ENCODE results near the gene RYR2.
"Not testable (repeated sequence)": the region's sequence is repeated elsewhere in the genome, so short reads cannot be mapped to it uniquely, and the experiment has no call there.

RYR2 gene

DNA sequence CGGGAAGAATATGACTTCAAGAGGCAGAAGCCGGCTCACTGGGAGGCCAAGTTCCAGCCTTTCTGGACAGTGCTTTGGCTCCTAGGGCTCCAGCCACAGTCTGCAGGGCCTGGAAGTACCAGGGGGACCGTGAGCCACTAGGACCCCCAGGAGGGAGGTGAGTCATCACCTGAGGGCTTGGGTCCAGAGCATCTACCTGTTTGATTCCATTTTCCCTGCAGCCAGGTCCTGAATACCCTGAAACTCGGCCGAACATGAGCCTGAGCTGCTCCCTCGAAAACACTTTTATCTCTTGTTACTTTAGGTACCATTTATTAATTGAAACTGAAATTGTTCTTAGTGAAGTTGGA, 164.1 kb downstream of the RYR2 start:
- DNase-seq, result no peak

DNA sequence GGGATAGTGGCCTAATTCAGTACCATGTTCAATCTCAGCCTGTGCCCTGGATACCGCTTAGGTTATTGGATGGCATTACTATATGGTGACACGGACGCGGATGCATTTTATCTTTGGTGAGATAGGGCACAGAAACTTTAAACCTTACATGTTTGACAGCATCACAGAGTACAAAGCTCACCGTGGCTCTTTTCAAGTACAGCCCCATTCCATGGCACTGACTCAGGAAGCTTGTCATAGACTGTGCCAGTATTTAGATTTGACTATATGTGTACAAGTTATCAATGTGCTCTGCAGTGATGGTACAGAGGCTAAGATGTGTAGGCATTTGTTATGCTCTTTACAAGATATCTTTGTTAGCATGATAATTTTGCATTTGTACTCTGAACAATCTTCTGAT, 169.0 kb downstream of the RYR2 start:
- no peak for DNase-seq

DNA sequence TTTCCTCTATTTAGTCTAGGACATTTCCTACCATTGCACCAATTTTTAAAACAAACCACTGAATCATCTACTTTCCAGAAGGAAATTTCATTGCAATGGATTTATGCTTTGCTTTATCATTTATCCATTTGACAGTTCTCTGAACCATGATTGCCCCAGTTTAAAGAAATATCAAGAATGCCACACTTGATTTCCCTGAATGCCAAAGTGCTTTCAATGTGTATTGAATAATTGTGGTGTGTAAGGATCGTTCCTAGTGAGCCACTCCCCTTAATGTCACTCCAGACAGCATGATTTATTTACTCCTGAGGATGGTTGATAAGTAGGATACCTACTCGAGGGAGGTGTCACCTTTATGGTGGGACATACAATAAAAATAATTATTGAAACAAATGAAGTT, 169.6 kb downstream of the RYR2 start:
- no peak for DNase-seq

DNA sequence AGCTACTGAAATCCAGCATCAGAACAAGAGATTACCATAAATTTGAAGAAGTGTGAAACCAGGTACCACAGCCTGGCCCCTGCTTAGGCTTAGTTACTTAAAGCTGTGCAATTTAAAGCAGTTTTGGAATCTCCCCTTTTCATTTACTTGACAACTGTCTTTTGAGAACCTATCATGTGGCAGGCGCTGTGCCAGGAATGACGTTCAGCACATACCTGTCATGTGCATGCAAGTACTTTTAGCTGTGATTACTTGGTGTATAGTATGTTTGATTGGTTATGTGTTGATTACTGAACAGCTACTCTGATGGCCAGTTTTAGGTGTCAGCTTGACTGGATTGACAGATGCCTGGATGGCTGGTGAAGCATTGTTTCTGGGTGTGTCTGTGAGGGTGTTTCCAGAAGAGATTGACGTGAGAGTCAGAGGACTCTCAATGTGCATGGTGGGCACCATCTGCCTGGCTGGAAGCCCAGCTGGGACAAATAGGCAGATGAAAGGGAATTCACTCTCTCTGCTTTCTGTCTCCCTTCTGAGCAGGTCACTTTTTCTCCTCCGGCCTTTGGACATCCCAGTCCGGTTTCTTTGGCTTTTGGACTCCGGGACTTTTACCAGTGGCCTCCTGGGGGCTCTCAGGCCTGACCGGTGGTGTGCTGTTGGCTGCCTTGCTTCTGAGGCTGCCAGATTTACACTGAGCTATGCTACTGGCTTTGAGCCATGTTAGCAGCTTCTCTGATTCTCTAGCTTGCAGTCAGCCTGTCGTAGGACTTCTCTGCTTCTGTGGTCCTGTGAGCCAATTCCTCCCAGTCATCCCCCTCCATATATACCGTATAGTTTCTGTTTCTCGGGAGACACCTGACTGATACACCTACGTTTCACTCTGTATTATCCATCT, 178.0 kb downstream of the RYR2 start:
- DNase-seq, result no peak

DNA sequence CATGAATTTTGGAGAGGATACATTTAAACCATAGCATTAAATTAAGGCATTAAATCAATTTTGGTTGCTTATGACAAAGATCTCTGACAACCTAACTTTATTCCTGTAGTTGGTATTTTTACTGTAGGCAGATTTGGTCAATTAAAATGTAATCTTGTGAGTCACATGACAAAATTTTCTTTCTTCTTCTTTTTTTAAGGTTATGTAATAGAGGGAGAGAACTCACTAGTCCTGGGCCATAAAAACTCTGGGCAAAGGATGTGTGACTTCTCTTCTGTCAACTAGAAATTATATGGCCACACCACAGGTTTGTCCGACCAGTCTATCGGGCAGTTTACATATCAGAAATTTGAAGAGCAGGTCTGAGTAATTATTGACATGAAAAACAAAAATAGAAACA, 181.4 kb downstream of the RYR2 start:
- DNase-seq, result no peak

DNA sequence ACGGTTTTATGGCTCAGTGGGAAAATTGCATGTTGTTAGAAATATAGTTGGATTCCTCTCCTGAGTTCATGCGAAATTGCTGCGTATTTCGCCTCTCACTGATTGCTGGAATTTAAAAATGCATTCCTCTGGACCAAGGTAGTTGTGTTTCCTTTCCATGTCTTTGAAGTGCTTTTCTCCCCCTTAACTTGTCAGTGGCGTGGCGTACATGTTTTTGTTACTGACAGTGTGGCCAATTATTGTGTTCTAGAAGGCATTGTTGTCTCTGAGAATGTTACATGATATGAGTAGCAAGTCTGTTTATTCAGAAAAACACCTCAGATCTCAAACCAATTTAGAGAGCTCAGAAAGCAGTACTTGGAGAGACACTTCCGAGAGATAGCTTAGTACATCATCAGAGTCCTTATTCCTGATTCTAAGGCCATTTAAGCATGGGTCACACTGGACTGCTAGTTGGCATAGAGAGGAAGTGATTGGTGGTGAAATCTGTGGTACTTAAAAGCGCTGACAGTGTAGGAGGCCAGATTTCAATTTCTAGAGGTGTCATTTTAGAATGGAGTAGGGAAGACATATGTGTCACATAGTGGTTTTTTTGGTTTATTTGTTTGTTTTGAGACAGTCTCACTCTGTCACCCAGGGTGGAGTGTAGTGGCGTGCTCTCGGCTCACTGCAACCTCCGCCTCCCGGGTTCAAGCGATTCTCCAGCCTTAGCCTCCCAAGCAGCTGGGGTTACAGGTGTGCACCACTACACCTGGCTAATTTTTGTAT, 184.4 kb downstream of the RYR2 start:
- no peak for DNase-seq

DNA sequence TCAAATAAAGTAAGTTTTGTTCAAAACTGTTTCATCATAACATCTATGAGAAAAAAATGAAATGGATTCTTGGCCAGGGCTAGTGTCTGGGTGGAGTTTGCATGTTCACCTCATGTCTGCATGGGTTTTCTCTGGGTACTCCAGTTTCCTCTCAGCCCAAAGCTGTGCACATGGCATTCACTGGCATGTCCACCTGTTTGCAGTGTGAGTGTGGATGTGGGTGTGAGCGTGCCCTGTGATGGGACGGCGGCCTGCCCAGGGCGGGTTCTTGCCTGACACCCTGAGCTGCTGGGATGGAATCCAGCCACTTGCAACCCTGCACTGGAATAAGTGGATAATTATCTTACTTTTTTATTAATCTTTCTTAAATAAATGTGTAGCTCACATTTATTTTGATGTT, 185.5 kb downstream of the RYR2 start:
- no peak for DNase-seq

DNA sequence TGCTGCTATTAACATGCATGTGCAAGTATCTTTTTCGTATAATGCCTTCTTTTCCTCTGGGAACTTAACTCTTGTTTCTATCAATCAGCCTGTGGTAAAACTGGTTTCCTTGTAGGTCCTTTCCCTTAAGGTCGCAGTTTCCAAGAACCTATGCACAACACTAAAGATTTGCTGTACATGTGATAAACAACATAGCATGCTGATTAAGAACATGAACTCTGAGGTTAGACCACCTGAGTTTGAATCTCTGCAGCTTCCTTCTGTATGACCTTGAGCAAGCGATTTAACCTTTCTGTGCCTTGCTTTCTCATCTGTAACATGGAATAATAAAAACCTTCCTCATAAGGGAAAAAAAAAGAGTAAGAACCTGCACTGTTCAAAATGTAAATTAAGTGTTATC, 186.4 kb downstream of the RYR2 start:
- no peak for DNase-seq

DNA sequence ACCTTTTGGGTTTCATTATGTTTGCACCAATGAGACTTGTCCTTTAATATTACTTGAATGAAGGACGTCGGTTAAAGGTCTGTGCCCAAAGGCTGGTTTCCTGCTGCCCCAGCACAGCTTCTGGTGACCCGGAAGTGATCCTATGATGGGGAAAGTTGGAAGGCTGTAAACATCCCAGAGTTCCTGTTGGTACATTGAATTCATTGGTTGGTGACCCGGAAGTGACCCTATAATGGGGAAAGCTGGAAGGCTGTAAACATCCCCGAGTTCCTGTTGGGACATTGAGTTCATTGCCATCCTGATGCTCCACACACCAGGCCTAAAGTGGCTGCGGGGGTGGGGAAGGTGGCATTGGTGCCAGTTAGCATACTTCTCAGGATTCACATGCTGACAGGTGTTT, 187.3 kb downstream of the RYR2 start:
- no peak for DNase-seq

DNA sequence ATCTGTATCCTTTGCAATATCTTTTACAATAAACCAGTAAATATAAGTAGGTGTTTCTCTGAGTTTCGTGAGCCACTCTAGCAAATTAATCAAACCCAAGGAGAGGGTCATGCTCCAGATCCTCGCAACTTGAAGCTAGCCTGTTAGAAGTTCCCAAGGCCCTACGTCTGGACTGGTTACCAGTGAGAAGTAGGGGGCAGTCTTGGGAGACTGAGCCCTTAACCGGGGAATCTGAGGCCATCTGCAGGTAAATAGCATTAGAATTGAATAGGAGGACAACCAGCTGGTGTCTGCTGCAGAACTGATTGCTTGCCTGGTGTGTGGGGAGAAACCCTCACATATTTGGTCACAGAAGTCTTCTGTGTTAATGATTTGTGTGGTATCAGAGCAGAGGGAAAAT, 190.5 kb downstream of the RYR2 start:
- DNase-seq, result no peak

DNA sequence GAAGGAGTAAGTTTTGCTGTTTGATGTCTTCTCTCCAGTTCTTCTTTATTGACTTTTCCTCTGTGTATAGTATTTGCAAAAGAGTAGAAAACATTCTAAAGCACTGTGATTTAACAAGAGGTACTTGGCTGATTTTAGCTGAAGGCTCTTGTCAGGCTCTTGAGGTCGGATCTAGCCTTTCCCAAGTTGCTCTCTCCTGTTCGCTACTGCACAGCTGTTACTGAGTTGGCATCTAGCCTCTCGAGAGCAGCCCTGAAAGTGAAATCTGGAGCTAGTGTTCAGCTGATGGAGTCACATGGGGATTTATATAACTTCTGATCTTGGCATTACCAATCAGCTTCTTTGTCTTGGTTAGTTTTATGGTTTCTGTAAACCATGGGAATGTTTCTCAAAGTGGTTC, 193.1 kb downstream of the RYR2 start:
- no peak for DNase-seq

DNA sequence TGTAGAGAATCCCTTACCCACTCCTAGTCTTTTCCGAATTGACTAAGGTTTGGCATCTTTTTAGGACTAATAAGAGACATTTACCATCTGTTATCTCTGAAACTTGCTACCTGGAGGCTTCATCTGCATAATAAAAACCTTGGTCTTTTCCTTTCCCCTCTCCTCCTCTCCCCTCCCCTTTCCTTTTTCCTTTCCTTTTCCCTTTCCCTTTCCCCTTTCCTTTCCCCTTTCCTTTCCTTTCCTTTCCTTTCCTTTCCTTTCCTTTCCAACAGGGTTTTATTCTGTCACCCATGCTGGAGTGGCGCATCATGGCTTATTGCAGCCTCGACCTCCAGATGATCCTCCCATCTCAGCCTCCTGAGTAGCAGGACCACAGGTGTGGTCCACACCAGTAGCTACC, 195.7 kb downstream of the RYR2 start:
- no peak for DNase-seq

DNA sequence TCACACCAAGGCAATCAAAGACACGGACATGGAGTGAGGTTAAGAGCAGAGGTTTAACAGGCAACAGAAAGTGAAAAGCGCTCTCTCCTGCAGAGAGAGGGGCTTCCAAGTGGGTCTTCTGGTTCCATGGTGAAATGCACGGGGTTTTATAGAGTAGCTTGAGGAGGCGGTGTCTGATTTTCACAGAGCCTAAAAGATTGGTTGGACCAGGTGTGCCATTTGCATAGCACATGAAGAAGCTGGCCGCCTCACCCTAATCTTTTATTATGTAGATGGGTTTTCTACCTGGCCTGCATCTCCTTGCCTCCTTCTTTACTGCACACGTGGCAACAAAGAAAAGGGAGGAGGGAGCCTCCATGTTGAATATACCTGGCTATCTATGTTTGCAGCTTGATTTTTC, 197.3 kb downstream of the RYR2 start:
- DNase-seq, result no peak

DNA sequence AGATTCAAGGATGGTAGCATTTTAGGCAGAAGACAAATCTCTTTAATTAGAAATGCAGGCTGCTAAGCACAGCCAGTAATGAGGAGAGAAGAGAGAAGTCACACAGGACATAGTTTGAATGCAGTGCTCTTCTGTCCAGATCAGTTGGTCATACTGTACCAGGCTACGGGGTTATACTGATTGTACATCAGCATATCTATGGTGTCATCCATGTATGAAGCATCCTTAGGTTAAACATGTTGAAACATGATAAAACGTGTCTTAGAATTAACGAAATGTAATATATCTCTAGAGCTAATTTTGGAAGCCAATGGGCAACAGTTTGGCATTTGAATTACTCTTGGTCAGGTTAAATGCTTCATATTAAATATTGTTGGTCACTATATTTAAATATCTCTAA, 199.1 kb downstream of the RYR2 start:
- DNase-seq, result no peak

DNA sequence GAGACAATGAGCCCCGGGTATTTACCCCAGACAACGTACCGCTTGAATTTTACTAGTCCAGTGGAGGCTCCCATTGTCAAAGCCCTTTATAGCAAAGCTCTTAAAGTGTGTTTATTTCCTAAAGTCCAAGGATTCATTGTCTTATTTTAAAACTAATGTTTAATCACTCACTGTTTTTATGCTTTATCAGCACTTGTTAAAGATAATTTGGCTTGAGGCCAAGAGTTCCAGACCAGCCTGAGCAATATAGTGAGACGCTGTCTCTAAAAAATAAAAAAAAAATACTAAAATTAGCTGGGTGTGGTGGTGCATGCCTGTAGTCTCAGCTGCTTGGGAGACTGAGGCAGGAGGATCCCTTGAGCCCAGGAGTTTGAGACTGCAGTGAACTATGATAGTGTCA, 202.8 kb downstream of the RYR2 start:
- DNase-seq, result no peak

DNA sequence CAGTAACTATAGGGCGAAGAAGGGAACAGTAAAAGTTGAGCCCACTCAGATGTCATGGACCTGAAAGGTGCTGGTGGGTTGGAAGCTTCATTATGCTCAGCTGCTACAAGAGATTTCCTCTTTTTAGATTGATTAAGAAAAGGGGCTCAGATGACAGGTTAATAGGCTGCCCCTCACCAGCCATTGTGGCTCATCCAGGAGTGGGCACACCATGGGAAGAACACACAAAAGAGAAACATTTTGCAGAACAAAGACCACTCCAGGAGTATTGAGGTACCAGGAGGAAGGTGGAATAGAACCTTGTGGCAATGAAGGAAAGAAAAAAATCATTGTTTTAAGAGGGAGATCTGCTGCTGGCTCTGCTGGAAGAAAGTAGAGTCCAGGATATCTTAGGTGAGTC, 205.5 kb downstream of the RYR2 start:
- DNase-seq, result no peak

DNA sequence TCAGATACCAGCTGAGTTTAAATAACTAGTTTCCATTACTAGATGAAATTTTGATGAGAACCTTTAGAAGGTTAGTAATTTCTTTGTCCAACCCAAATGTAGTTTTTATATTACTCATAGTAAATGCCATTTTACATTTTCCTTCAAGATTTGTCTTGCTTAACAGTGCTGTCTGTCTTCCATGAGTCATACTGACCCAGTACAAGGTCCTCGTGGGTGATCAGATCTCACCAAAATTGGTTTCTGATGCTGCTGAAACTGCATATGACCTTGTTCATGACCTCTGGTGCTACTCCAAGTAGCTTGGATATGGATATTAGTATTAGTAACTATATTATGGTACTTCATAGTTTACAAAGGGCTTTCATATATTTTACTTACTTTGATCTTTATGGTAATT, 207.1 kb downstream of the RYR2 start:
- no peak for DNase-seq

DNA sequence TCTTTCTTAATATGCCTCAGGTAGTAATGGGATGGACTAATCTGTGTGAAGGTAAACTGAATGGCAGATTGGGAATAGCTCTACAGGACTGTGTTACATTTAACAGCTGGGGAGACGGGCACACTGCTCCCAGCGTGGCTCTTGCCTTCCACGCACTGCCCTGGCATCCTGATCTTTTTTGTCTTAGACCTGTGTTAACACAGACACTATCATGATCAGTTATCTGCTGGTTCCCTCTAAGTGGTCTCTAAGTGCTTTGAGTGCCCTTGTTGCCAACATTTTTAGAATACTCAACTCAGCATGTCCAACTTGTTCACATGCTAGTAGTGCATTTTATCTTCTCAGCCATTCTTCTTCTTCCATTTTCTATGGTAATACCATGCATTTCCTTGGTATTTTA, 208.1 kb downstream of the RYR2 start:
- no peak for DNase-seq

DNA sequence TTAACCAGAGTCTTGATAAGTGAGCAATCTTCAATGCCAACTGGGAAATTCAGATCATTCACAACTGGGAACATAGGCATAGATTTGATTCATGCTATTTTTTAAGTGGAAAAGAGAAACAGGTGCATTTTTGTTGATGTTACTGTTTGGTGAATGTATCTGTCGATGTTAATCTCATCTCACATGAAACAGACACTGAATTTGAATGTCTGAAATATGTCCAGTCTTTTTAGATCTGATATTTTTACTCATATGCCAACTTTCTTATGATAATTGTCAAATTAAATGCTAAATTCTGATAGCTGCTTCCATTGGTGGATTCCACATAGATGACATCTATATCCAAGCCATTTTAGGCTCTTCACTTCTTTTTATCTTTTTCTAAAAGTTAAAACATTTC, 213.1 kb downstream of the RYR2 start:
- no peak for DNase-seq

DNA sequence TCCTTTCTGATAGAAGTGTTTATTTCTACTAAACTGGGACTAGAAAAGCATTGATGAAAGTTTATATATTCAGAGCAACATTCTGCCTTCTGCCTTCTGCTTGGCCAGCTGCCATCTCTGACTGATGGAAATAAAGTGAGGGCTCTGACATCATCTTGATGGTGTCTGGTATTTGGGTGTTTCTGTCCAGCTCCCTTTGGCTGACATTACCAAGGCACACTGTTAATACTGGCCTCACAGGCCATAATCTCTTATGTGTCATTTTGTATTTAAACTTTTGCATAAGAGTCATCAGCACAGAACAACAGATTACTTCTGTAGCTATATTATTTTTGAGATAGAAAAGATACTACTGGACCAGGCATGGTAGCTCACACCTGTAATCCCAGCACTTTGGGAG, 216.9 kb downstream of the RYR2 start:
- DNase-seq, result no peak

DNA sequence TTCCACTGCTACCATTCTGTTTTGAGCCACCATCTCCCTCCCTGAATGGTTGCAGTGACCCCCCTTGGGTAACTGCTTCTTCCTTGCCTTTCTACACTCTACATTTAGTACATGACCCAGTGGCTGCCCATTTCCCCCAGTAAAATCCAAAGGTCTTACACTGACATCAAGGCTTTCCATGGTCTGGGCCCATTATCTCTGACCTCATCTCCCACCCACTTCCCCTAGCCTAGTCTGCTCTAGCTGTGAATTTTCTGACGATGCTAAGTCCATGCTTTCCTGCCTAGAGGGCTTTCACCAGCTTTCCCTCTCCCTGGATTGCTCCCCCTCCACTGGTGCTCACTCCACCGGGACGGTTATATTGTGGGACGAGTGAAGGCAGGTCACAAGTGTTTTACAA, 219.2 kb downstream of the RYR2 start:
- no peak for DNase-seq

DNA sequence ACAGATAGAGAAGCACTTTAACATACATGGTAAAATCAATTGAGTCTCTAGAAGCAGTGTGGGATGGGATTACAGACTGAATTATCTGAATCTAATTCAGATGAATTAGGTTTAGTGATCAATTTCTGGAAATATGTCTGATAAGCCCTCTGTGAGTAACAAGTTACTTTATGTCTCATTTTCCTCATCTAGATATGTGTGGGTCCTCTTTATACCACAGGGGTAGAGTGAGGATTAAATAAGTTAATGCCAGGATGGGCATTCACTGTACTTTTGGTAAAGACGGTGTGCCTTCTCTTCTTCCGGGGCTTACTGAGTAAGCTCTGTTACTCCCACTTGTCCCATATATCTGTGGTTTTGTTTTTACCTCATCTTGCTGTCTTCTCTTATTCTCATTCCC, 225.8 kb downstream of the RYR2 start:
- no peak for DNase-seq

DNA sequence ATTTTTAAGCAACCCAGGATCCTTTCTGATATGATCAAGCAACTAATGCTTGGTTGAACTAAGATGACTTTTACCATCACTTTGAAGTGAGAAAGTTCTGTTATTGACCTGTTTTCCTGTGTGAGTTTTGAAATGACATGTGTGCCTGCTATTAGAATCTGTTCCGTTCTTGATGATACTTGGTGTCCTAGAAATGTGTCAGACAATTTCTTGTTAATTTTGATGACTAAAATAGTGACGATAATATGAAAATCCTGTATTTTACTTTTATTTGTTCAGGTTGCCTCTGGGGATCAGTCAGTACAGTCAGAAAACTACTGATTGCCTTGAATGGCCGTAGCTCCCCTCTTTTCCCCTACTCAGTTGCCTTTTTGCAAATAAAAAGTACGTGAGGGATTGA, 228.0 kb downstream of the RYR2 start:
- no peak for DNase-seq

DNA sequence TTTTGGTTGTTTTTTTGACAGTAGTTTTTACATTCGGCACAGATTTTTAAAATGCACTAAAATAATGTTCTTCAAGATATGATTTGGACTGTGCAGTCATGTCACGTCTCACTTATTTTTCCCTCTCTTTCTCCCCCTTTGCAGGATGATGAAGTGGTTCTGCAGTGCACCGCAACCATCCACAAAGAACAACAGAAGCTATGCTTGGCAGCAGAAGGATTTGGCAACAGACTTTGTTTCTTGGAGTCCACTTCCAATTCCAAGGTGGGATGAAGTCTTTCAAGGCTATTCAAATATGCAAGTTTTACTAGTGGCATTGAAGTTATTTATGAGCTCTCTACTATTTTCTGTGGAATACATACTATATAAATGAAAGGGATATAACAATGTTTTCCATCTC, 228.4 kb downstream of the RYR2 start:
- DNase-seq, result no peak

DNA sequence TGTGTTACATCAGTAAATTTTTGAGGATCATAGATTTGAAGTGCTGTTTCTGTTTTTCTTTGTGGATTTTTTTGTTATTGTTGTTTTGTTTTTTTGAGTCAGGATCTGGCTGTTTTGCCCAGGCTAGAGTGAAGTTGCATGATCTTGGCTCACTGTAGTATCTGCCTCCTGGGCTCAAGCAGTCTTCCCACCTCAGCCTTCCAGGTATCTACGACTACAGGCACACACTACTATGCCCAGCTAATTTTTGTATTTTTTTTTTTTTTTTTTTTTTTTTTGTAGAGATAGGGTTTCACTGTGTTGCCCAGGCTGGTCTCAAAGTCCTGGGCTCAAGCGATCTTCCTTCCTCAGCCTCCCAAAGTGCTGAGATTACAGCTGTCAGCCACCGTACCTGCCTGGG, 236.0 kb downstream of the RYR2 start:
- DNase-seq, result not testable (repeated sequence)
